GM18907 (cell line): ENCODE results near the gene CFAP65.

Source experiments
- ATAC-seq: cut with Tn5 transposase; IDR thresholded peaks from one replicate; pipeline ENCODE4 v1.9.1; 2021; ENCODE audit warnings: mild to moderate bottlenecking, moderate library complexity; ENCODE audit not compliant: unreplicated experiment

Gene CFAP65

GRCh38 chr2:218993345-218994315 is 47.7 kb downstream of the CFAP65 start, which contains the start of gene CRYBA2:
TSS of gene CRYBA2 (minus strand) at chr2:218993422. CDS start at chr2:218993176, 246 bp downstream.
- no peak for ATAC-seq

- no peak for ATAC-seq
Measured at GRCh38 chr2:218992703-218993344, 48.5 kb downstream of the CFAP65 start.

GRCh38 chr2:218992196-218992595 is 49.1 kb downstream of the CFAP65 start:
- no peak for ATAC-seq

- no peak for ATAC-seq
Measured at GRCh38 chr2:218991674-218992168, 49.6 kb downstream of the CFAP65 start.

GRCh38 chr2:218990612-218991011 is 50.7 kb downstream of the CFAP65 start:
- no peak for ATAC-seq

GRCh38 chr2:218990052-218990451 is 51.3 kb downstream of the CFAP65 start:
- ATAC-seq = no peak

GRCh38 chr2:218988650-218989049 is 52.7 kb downstream of the CFAP65 start:
- no peak for ATAC-seq

- ATAC-seq = no peak
Measured at GRCh38 chr2:218988164-218988563, 53.2 kb downstream of the CFAP65 start.

GRCh38 chr2:218986148-218986761 is 55.1 kb downstream of the CFAP65 start:
- no peak for ATAC-seq

- ATAC-seq = no peak
Measured at GRCh38 chr2:218985325-218986091, 55.8 kb downstream of the CFAP65 start.

GRCh38 chr2:218985021-218985324 is 56.3 kb downstream of the CFAP65 start, which contains the start of gene FEV:
TSS of gene FEV (minus strand) at chr2:218985184. CDS start at chr2:218985075, 109 bp downstream.
- ATAC-seq = no peak

GRCh38 chr2:218984239-218985020 is 56.9 kb downstream of the CFAP65 start:
- no peak for ATAC-seq

- ATAC-seq = no peak
Measured at GRCh38 chr2:218983934-218984238, 57.4 kb downstream of the CFAP65 start.

- ATAC-seq = no peak
Measured at GRCh38 chr2:218983263-218983933, 57.9 kb downstream of the CFAP65 start.

- no peak for ATAC-seq
Measured at GRCh38 chr2:218982586-218983262, 58.6 kb downstream of the CFAP65 start.

GRCh38 chr2:218981881-218982585 is 59.3 kb downstream of the CFAP65 start:
- ATAC-seq = no peak

- ATAC-seq = no peak
Measured at GRCh38 chr2:218981390-218981880, 59.9 kb downstream of the CFAP65 start.

GRCh38 chr2:218980735-218981389 is 60.5 kb downstream of the CFAP65 start:
- ATAC-seq = no peak
